HepG2 (cell line): Measurements from ENCODE around the gene UBTD2. TPM values are rescaled to one million over a fixed set of nuclear protein-coding genes. Genes with fewer than 3 reads are reported as not detected.

ENCODE experiments used
- ATAC-seq: fragments of 200-7000 bp; cut with Tn5 transposase; 3 replicates; pipeline ENCODE4 v1.9.1; 2020; ENCODE audit warnings: mild to moderate bottlenecking, moderate library complexity
- BruUV-seq: library from RNA; stranded (reverse); fragments of 400-500 nt; replicated peaks from 2 replicates; lab custom pipeline; 2021; lab: Mats Ljungman, UMichigan
- CTCF ChIA-PET: fragments of 300-600 bp; formaldehyde crosslinking; extraction: SDS; loops from one replicate; lab custom pipeline; 2021; ENCODE audit warnings: low total read pairs, inconsistent platforms, low intra/inter-chr PET ratio; lab: Yijun Ruan, JAX
- POLR2A ChIA-PET: fragments of 350-600 bp; sonication (Branson Sonifier 250); formaldehyde crosslinking; loops from one replicate; lab custom pipeline; 2020; ENCODE audit warnings: antibody characterized with exemption, inconsistent platforms; lab: Yijun Ruan, JAX
- DNase-seq: peaks from one replicate; pipeline ENCODE4 v3.0.0-alpha.2; 2015; ENCODE audit warnings: low spot score
- FAIRE-seq: peaks from 3 replicates; lab custom pipeline; 2011; peaks lifted over from hg19 to GRCh38; lab: Jason Lieb, UNC
- H2AFZ ChIP-seq: one replicate; pipeline ENCODE4 v1.6.1; 2011; ENCODE audit warnings: low read length, inconsistent platforms
- H3K27ac ChIP-seq: fragments of 300-600 bp; 3 replicates; pipeline ENCODE4 v1.8.0; 2011; ENCODE audit warnings: mixed run types, mild to moderate bottlenecking, mixed read lengths, low read length, inconsistent platforms; ENCODE audit not compliant: insufficient read depth; ENCODE audit errors: extremely low read length
- H3K27me3 ChIP-seq, 2 experiments: fragments of 200-600 bp in 1 of 2; 2 replicates in 1 of 2; 3 replicates in 1 of 2; pipeline versions ENCODE4 v1.6.0 to v1.8.0; 2011; ENCODE audit warnings: low read length in 2 of 2, mild to moderate bottlenecking in 2 of 2, moderate library complexity in 2 of 2, inconsistent platforms in 1 of 2; ENCODE audit not compliant: insufficient read depth in 2 of 2, control insufficient read depth in 1 of 2
- H3K36me3 ChIP-seq, 2 experiments: fragments of 200-600 bp in 1 of 2; replicated peaks in 1 of 2; 2 replicates in 1 of 2; 3 replicates in 1 of 2; pipeline versions ENCODE4 v1.5.1 to v1.8.0; 2011; ENCODE audit warnings: low read length in 2 of 2, inconsistent platforms in 1 of 2; ENCODE audit not compliant: insufficient read depth in 2 of 2, control insufficient read depth in 1 of 2
- H3K4me1 ChIP-seq: 2 replicates; pipeline ENCODE4 v1.5.1; 2012; ENCODE audit warnings: low read length, inconsistent platforms; ENCODE audit not compliant: insufficient read depth
- H3K4me2 ChIP-seq: 2 replicates; pipeline ENCODE4 v1.6.0; 2011; ENCODE audit warnings: low read depth, low read length, inconsistent platforms
- H3K4me3 ChIP-seq, 3 experiments: fragments of 200-600 bp in 1 of 3; sonication (generic), shearing (Covaris generic) in 1 of 3; replicated peaks in 1 of 3; 2 replicates each; pipeline ENCODE4 v1.5.1; 2011 to 2016; ENCODE audit warnings: low read length in 3 of 3, inconsistent platforms in 2 of 3, low read depth in 2 of 3, mild to moderate bottlenecking in 2 of 3, control low read depth in 1 of 3, mixed read lengths in 1 of 3; ENCODE audit not compliant: insufficient read depth in 1 of 3
- H3K79me2 ChIP-seq: one replicate; pipeline ENCODE4 v1.6.1; 2011; ENCODE audit warnings: low read length, inconsistent platforms; ENCODE audit not compliant: insufficient read depth
- H3K9ac ChIP-seq: 2 replicates; pipeline ENCODE4 v1.6.0; 2011; ENCODE audit warnings: mild to moderate bottlenecking, low read depth, low read length, inconsistent platforms; ENCODE audit not compliant: insufficient read depth
- H3K9me3 ChIP-seq: 2 replicates; pipeline ENCODE4 v1.5.1; 2012; ENCODE audit warnings: mild to moderate bottlenecking, low read length
- H4K20me1 ChIP-seq: 2 replicates; pipeline ENCODE4 v1.6.0; 2011; ENCODE audit warnings: inconsistent platforms, mild to moderate bottlenecking, low read length, moderate library complexity; ENCODE audit not compliant: insufficient read depth
- ARNTL ChIP-seq: sonication (generic); formaldehyde crosslinking; IDR thresholded peaks from 2 replicates; pipeline ENCODE4 v1.4.0; 2020; ENCODE audit warnings: mild to moderate bottlenecking, missing genetic modification reagents
- ATF7-NPFF ChIP-seq: sonication (generic); formaldehyde crosslinking; IDR thresholded peaks from 2 replicates; pipeline ENCODE4 v1.8.1; 2023; ENCODE audit warnings: mild to moderate bottlenecking, low read depth, missing genetic modification reagents, moderate library complexity
- BCL6 ChIP-seq: IDR thresholded peaks from 2 replicates; pipeline ENCODE4 v1.6.1; 2016; ENCODE audit warnings: missing genetic modification reagents, missing compliant biosample characterization
- E2F2 ChIP-seq: sonication (generic); formaldehyde crosslinking; IDR thresholded peaks from 2 replicates; pipeline ENCODE4 v1.4.0; 2020; ENCODE audit warnings: missing genetic modification reagents, borderline replicate concordance
- FOXA3 ChIP-seq: IDR thresholded peaks from 2 replicates; pipeline ENCODE4 v1.6.1; 2016; ENCODE audit warnings: missing genetic modification reagents, missing compliant biosample characterization
- HDAC2 ChIP-seq: sonication (generic); formaldehyde crosslinking; IDR thresholded peaks from 2 replicates; pipeline ENCODE4 v1.4.0; 2020; ENCODE audit warnings: missing genetic modification reagents
- MXI1 ChIP-seq: IDR thresholded peaks from 3 replicates; pipeline ENCODE4 v1.6.1; 2012; ENCODE audit warnings: low read depth, low read length, inconsistent platforms, borderline replicate concordance
- RBFOX2 ChIP-seq: fragments of 200-400 bp; formaldehyde crosslinking; IDR thresholded peaks from 2 replicates; pipeline ENCODE4 v1.6.1; 2017; ENCODE audit warnings: low read depth, mild to moderate bottlenecking, low read length
- RELA ChIP-seq: sonication (generic); formaldehyde crosslinking; IDR thresholded peaks from 2 replicates; pipeline ENCODE4 v1.4.0; 2020; ENCODE audit warnings: missing genetic modification reagents
- RXRA ChIP-seq: sonication (generic); formaldehyde crosslinking; IDR thresholded peaks from 2 replicates; pipeline ENCODE4 v1.5.1; 2020; ENCODE audit warnings: missing genetic modification reagents
- SNAPC2 ChIP-seq: sonication (generic); formaldehyde crosslinking; IDR thresholded peaks from 2 replicates; pipeline ENCODE4 v1.8.1; 2022; ENCODE audit warnings: mild to moderate bottlenecking, missing genetic modification reagents
- SP140L ChIP-seq: sonication (generic); formaldehyde crosslinking; IDR thresholded peaks from 2 replicates; pipeline ENCODE4 v1.4.0; 2020; ENCODE audit warnings: missing genetic modification reagents, borderline replicate concordance
- ZMAT3 ChIP-seq: sonication (generic); formaldehyde crosslinking; conservative IDR thresholded peaks from 2 replicates; pipeline ENCODE4 v1.7.0; 2021; ENCODE audit warnings: missing genetic modification reagents
- ZNF280B ChIP-seq: sonication (generic); formaldehyde crosslinking; IDR thresholded peaks from 2 replicates; pipeline ENCODE4 v1.5.0; 2020; ENCODE audit warnings: missing genetic modification reagents, mild to moderate bottlenecking, borderline replicate concordance
- ZNF44 ChIP-seq: sonication (generic); formaldehyde crosslinking; IDR thresholded peaks from 2 replicates; pipeline ENCODE4 v1.5.1; 2020; ENCODE audit warnings: mild to moderate bottlenecking, missing genetic modification reagents
- ZNF691 ChIP-seq: sonication (generic); formaldehyde crosslinking; IDR thresholded peaks from 2 replicates; pipeline ENCODE4 v1.4.0; 2020; ENCODE audit warnings: missing genetic modification reagents, low read depth, mild to moderate bottlenecking, borderline replicate concordance
- ZSCAN29 ChIP-seq: sonication (generic); formaldehyde crosslinking; conservative IDR thresholded peaks from 2 replicates; pipeline ENCODE4 v1.4.0; 2020; ENCODE audit warnings: mild to moderate bottlenecking, missing genetic modification reagents
- WGBS: methylation state at CpG from one replicate; pipeline ENCODE4 v1.1.6; 2017; ENCODE audit warnings: low lambda C conversion rate; 5-methylcytosine and 5-hydroxymethylcytosine counted together
- in situ Hi-C: cut with HindIII; loops from 2 replicates; pipeline ENCODE4 v1.10.0; 2017; ENCODE audit warnings: low pct_unique_long_range_greater_than_20kb; ENCODE audit not compliant: extremely low pct_ligation_motif_present
- intact Hi-C: fragments of 100-400 bp; cut with micrococcal nuclease; formaldehyde crosslinking; loops from one replicate; pipeline ENCODE4 v1.10.0; 2022; ENCODE audit not compliant: unreplicated experiment
- polyA plus RNA-seq, 8 experiments: library from polyadenylated mRNA; depleted of rRNA in 3 of 8; stranded (reverse) in 7 of 8; unstranded in 1 of 8; fragments of >200 nt; fragmentation: Illumina TruSeq in 4 of 8; extraction: Trizol in 4 of 8; gene quantifications; 2 replicates each; pipeline versions ENCODE4 v1.2.1 to v1.2.3, GENCODE V29; 2011 to 2016; ENCODE audit warnings: low read depth in 4 of 8, missing spikeins in 1 of 8, mixed read lengths in 1 of 8; ENCODE audit not compliant: insufficient read depth in 1 of 8
- total RNA-seq, 5 experiments: library from RNA; depleted of rRNA; stranded (reverse); fragments of >200 nt; fragmentation: Illumina TruSeq; extraction: Trizol; gene quantifications; 2 replicates each; pipeline ENCODE4 v1.2.3, GENCODE V29; 2016; ENCODE audit warnings: low read depth in 1 of 5
- TF ChIP-seq, protein P1 (sequence below): sonication (generic); formaldehyde crosslinking; IDR thresholded peaks from 2 replicates; pipeline ENCODE4 v1.5.0; 2020; ENCODE audit warnings: mild to moderate bottlenecking, missing genetic modification reagents

Gene UBTD2
- total and polyA plus RNA-seq, 2 of the 13 experiments (the other 11 are each of a cell fraction or from before 2014, with no cell fraction given) = 15.2 to 24.1 TPM

GRCh38 chr5:172311026-172311425 lies 27.5 kb upstream of the UBTD2 start:
- BruUV-seq = no TSS peak
- TF ChIP-seq FOXA3 = no peak
- TF ChIP-seq, protein P1, sequence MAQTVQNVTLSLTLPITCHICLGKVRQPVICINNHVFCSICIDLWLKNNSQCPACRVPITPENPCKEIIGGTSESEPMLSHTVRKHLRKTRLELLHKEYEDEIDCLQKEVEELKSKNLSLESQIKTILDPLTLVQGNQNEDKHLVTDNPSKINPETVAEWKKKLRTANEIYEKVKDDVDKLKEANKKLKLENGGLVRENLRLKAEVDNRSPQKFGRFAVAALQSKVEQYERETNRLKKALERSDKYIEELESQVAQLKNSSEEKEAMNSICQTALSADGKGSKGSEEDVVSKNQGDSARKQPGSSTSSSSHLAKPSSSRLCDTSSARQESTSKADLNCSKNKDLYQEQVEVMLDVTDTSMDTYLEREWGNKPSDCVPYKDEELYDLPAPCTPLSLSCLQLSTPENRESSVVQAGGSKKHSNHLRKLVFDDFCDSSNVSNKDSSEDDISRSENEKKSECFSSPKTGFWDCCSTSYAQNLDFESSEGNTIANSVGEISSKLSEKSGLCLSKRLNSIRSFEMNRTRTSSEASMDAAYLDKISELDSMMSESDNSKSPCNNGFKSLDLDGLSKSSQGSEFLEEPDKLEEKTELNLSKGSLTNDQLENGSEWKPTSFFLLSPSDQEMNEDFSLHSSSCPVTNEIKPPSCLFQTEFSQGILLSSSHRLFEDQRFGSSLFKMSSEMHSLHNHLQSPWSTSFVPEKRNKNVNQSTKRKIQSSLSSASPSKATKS (CRISPR knock-in tag) = no peak
- no peak for TF ChIP-seq ATF7-NPFF (CRISPR knock-in tag)
- TF ChIP-seq SNAPC2 (CRISPR knock-in tag) = no peak
- no peak for TF ChIP-seq RBFOX2
- TF ChIP-seq BCL6 = no peak
- TF ChIP-seq MXI1 = no peak
- TF ChIP-seq ZNF280B (CRISPR knock-in tag) = no peak
- TF ChIP-seq ZSCAN29 (CRISPR knock-in tag) = no peak
- TF ChIP-seq HDAC2 (CRISPR knock-in tag) = no peak
- TF ChIP-seq ZMAT3 (CRISPR knock-in tag) = no peak
- no peak for TF ChIP-seq RELA
- TF ChIP-seq ZNF691 (CRISPR knock-in tag) = no peak
- TF ChIP-seq E2F2 (CRISPR knock-in tag) = no peak
- no peak for TF ChIP-seq ZNF44 (CRISPR knock-in tag)
- no peak for TF ChIP-seq RXRA (CRISPR knock-in tag)
- no peak for TF ChIP-seq ARNTL (CRISPR knock-in tag)
- no peak for TF ChIP-seq SP140L (CRISPR knock-in tag)
- peaks cover under 1% of the 10 kb centered on the region; the same call in 1 of the 2 replicates for H3K9me3 ChIP-seq
- no peak overlapping the region for H2AFZ ChIP-seq
- H3K27ac ChIP-seq = no peak overlapping the region
- H3K27me3 ChIP-seq = peaks cover 0 to 7% of the 10 kb centered on the region in 2 experiments; a peak in 1 of 5 replicates
- no peaks in the 10 kb centered on the region for H3K36me3 ChIP-seq
- H4K20me1 ChIP-seq = no peaks in the 10 kb centered on the region
- H3K4me2 ChIP-seq = no peak overlapping the region
- H3K4me3 ChIP-seq = no peak overlapping the region
- DNase-seq (no peak), FAIRE-seq (no peak), ATAC-seq (no peak)
- CTCF ChIA-PET = no interaction called here
- POLR2A ChIA-PET = no interaction called here
- H3K79me2 ChIP-seq = no peaks in the 10 kb centered on the region
- in situ Hi-C loops = no loop called here
- intact Hi-C loops = no loop called here
- no peaks in the 10 kb centered on the region for H3K4me1 ChIP-seq
- 50% methylated on average over 7 of the region's 7 CpGs for WGBS
- H3K9ac ChIP-seq = no peak overlapping the region
